Left cardiac atrium (tissue), 4 donors: ENCODE results near the gene MLLT6. TPM values are rescaled to one million over a fixed set of nuclear protein-coding genes. Genes with fewer than 3 reads are reported as not detected.

Experiments used
- ATAC-seq, 2 donors: fragments of 200-7000 bp; cut with Tn5 transposase; one replicate each; pipeline ENCODE4 v1.9.1; 2020; ENCODE audit warnings: mild to moderate bottlenecking in 2 of 2, moderate library complexity in 2 of 2
- DNase-seq: peaks from one replicate; pipeline ENCODE4 v3.0.0-alpha.2; 2020
- intact Hi-C, 2 donors: fragments of 100-400 bp; cut with DNase I; formaldehyde crosslinking; loops; one replicate each; pipeline versions ENCODE4 v1.14.1 to v1.15.1; 2022 to 2023
- total RNA-seq, 2 donors: library from RNA; stranded (reverse); fragmentation: NEBNext Ultra II Directional; extraction: Animal tissue kit (Norgen Biotek cat#: 25700); gene quantifications; one replicate each; pipeline ENCODE4 v1.2.1, GENCODE V29; 2021
- donor health status: DM: no; HTN: yes; CAD: no.
- donor health status: DM: no; HTN: yes; CAD: no; lungs with severe emphysema.
- donor health status: DM: yes; HTN: yes; CAD: no.
- donor health status: Dilated cardiomyopathy.

Gene MLLT6
- total RNA-seq, 2 donors from 2014 or later: 76.1 to 88.9 TPM

GRCh38 chr17:38702916-38703741 lies 1.9 kb upstream of the MLLT6 start:
- intact Hi-C loops: loop anchor here in 1 of 2 donors (5.0 kb wide), 1 partner anchor 44 kb away; the partner anchor contains the start of gene PCGF2
- ATAC-seq (peak in 1 of 2 donors; percentile 0), DNase-seq (no peak)

- DNase-seq (peak; percentile 83), ATAC-seq (peak; percentile 38 to 54)
- intact Hi-C loops: loop anchor here in 1 of 2 donors (5.0 kb wide), 1 partner anchor 43 kb away; the partner anchor contains the start of gene PCGF2
Measured at GRCh38 chr17:38703742-38704605, 1.1 kb upstream of the MLLT6 start.

GRCh38 chr17:38705523-38705802 lies 390 bp downstream of the MLLT6 start:
- ATAC-seq (no peak), DNase-seq (no peak)
- intact Hi-C loops: no loop called here

GRCh38 chr17:38705803-38706504 lies 881 bp downstream of the MLLT6 start:
- DNase-seq (peak; percentile 72), ATAC-seq (no peak)
- intact Hi-C loops: no loop called here

- intact Hi-C loops: no loop called here
- DNase-seq (peak; percentile 51), ATAC-seq (no peak)
Measured at GRCh38 chr17:38706505-38707216, 1.6 kb downstream of the MLLT6 start.

- intact Hi-C loops: no loop called here
- DNase-seq (no peak), ATAC-seq (no peak)
Measured at GRCh38 chr17:38707678-38708351, 2.7 kb downstream of the MLLT6 start.

- no peak for ATAC-seq
- no peak for DNase-seq
- intact Hi-C loops: no loop called here
Measured at GRCh38 chr17:38709104-38709820, 4.2 kb downstream of the MLLT6 start.

GRCh38 chr17:38709864-38710603 lies 5.0 kb downstream of the MLLT6 start:
- intact Hi-C loops: no loop called here
- DNase-seq (no peak), ATAC-seq (no peak)

- DNase-seq (no peak), ATAC-seq (no peak)
- intact Hi-C loops: no loop called here
Measured at GRCh38 chr17:38710604-38710962, 5.5 kb downstream of the MLLT6 start.

GRCh38 chr17:38710985-38711384 lies 5.9 kb downstream of the MLLT6 start:
- DNase-seq: no peak
- no peak for ATAC-seq
- intact Hi-C loops: no loop called here

- ATAC-seq (peak; percentile 39 to 49), DNase-seq (peak; percentile 58)
- intact Hi-C loops: no loop called here
Measured at GRCh38 chr17:38711792-38712571, 6.9 kb downstream of the MLLT6 start.

GRCh38 chr17:38712593-38712992 lies 7.5 kb downstream of the MLLT6 start:
- intact Hi-C loops: no loop called here
- no peak for DNase-seq
- no peak for ATAC-seq

GRCh38 chr17:38713456-38714075 lies 8.5 kb downstream of the MLLT6 start:
- no peak for ATAC-seq
- intact Hi-C loops: no loop called here
- DNase-seq: no peak

GRCh38 chr17:38715216-38715943 lies 10.3 kb downstream of the MLLT6 start:
- DNase-seq: no peak
- no peak for ATAC-seq
- intact Hi-C loops: no loop called here

- intact Hi-C loops: no loop called here
- DNase-seq (no peak), ATAC-seq (no peak)
Measured at GRCh38 chr17:38716368-38717005, 11.4 kb downstream of the MLLT6 start.
